ENCODE measurements around the gene EDEM3.

DNA sequence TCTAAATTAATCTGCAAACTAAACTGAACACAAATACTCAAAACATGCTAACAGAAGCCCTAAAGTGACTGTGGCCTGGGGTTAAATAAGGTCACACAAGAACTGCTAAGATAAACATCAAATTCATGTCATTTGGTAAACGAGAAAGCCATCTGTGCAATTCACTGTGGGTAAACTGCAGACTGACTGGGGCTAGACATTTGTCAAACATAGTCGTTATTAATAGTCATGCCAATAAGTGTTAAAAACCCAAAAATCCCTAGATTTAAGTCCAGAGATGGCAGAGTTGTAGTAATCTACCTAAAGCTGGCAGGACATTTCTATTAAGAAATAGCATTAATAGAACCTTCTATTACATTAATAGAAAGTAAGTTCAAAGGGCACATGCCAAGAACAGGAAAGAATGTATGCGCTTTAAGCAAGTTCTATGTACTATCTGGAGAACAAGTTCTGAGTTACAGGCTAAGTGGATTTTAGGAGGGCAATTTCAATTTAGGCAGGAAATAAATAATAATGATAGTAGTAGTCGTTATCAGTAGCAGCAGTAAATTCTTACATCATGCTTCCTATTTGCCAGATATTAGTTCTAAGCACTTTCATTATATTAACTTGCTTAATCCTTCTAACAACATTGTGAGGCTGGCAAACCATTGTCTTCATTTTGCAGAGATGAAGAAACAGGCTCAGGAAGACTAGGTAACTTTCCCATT is 8.6 kb downstream of the EDEM3 start:
- no peak for TF ChIP-seq SREBF2 (IDR thresholded peaks at IDR 0.05)
- TF ChIP-seq, protein P1, sequence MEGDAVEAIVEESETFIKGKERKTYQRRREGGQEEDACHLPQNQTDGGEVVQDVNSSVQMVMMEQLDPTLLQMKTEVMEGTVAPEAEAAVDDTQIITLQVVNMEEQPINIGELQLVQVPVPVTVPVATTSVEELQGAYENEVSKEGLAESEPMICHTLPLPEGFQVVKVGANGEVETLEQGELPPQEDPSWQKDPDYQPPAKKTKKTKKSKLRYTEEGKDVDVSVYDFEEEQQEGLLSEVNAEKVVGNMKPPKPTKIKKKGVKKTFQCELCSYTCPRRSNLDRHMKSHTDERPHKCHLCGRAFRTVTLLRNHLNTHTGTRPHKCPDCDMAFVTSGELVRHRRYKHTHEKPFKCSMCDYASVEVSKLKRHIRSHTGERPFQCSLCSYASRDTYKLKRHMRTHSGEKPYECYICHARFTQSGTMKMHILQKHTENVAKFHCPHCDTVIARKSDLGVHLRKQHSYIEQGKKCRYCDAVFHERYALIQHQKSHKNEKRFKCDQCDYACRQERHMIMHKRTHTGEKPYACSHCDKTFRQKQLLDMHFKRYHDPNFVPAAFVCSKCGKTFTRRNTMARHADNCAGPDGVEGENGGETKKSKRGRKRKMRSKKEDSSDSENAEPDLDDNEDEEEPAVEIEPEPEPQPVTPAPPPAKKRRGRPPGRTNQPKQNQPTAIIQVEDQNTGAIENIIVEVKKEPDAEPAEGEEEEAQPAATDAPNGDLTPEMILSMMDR (IDR thresholded peaks at IDR 0.05) = no peak
- TF ChIP-seq POLR2AphosphoS2 (conservative IDR thresholded peaks at IDR 0.05; ENCODE audit: low read length) = no peak
- TF ChIP-seq HOXA7 (CRISPR knock-in tag; IDR thresholded peaks at IDR 0.05) = no peak
- no peak for TF ChIP-seq NPAS2 (CRISPR knock-in tag; IDR thresholded peaks at IDR 0.05; ENCODE audit: borderline replicate concordance)
- TF ChIP-seq CHD4 (IDR thresholded peaks at IDR 0.05; ENCODE audit: borderline replicate concordance) = no peak
- TF ChIP-seq EP300 (IDR thresholded peaks at IDR 0.05) = no peak
- TF ChIP-seq BCL3 (IDR thresholded peaks at IDR 0.05) = no peak
- no peak for TF ChIP-seq MYC (IDR thresholded peaks at IDR 0.05; ENCODE audit: borderline replicate concordance, low read length)
- TF ChIP-seq JUN (IDR thresholded peaks at IDR 0.05) = no peak
- TF ChIP-seq ELK1 (IDR thresholded peaks at IDR 0.05; ENCODE audit: low read depth, low read length) = no peak
- TF ChIP-seq NFE2L2 (conservative IDR thresholded peaks at IDR 0.05; ENCODE audit: low read length) = no peak
- TF ChIP-seq JUNB (IDR thresholded peaks at IDR 0.05) = no peak
- TF ChIP-seq HDAC2 (IDR thresholded peaks at IDR 0.05) = no peak

Data from A549 (cell line).